AML-193 (cell line): ENCODE data around the gene ADAM23.

ENCODE experiments used
- DNase-seq, 2 experiments: peaks; one replicate each; lab custom pipeline; 2025; lab: John Stamatoyannopoulos, UW

ADAM23 gene

DNA sequence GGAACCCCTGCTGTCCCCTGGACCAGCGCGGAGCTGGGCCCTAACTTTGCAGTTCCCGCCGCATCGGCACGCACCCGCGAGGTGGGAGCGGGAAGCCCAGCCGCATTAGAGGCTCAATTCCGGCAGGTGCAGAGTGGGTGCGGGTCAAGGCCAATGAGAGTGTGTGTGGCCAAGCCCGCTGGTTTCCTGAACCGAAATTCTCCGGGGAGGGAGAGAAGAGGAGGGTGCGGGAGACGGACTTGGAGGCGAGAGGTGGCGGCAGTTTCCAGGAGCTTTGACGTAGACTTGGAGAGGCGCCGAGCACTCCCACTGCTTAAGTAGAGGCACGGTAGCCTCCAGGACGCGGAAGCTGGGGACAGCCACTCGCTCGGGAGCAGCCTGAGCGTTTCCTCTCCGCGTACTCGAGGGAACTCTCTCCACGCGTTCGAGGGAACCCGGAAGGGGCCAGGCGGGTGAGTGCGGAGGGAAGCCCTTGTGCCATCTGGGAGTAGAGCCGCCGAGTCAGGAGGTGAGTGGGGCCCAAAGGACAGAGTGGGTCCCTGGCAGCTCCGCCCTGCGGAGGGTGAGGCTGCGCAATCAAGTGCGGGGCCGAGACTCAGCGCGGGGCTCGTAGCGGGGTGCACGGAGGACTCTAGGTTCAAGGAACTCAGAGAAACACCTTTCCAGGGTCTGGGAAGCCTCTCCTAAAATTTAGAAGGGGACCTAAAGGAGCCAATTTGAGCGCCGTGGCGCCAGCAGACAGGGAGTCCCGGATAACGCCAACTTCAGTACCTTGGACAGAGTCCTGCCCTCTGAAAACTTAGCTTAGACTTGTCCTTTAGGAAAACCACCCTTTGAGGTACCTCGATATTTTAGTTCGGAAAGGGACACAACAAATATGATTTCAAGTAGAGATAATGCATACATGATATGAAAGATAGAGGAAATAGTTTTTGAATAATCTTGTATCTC is 199.0 kb downstream of the ADAM23 start, which contains the start of gene FAM237A:
TSS of gene FAM237A (plus strand) at position 413 of the 951 bp plus-strand sequence. CDS start 1,750 bp downstream, outside the sequence.
- DNase-seq, result no peak

GRCh38 chr2:206647985-206648384 is 204.7 kb downstream of the ADAM23 start:
- DNase-seq, result no peak

GRCh38 chr2:206657087-206657486 is 213.8 kb downstream of the ADAM23 start:
- no peak for DNase-seq

GRCh38 chr2:206665251-206665650 is 221.9 kb downstream of the ADAM23 start:
- DNase-seq, result no peak
